GM21390 (cell line): Measurements from ENCODE around the gene SNRPA.

Experiments
- ATAC-seq: cut with Tn5 transposase; IDR thresholded peaks from one replicate; pipeline ENCODE4 v1.9.1; 2021; ENCODE audit not compliant: unreplicated experiment

The SNRPA gene

DNA sequence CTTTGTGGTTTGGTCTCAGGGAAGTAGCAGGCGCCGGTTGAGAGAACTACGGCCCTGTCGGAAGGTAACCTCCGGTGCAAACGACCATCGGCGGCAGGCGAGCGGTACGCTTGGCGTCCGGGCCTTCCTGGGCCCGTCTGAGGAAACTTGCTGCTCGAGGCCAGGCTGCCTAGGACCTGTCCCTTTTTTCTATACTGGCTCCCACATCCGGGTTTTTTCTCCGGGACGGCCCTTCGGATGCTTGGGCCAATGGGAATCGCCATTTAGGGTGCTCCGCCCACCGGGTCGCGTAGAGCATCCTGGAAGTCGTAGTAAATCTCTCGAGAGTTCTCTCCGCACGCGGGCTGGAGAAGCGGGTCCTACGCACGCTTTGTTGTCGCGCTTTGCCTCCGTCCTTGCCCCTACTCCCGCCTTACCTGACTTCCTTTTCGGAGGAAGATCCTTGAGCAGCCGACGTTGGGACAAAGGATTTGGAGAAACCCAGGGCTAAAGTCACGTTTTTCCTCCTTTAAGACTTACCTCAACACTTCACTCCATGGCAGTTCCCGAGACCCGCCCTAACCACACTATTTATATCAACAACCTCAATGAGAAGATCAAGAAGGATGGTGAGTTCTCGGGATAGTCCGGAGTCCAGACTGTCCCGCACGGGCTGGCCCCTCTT, at the start of gene SNRPA:
Gene SNRPA, plus strand, starts transcription at position 330 of the 664 bp plus-strand sequence. Its CDS starts 206 bp downstream, at position 536.
- ATAC-seq: peak; percentile 56

DNA sequence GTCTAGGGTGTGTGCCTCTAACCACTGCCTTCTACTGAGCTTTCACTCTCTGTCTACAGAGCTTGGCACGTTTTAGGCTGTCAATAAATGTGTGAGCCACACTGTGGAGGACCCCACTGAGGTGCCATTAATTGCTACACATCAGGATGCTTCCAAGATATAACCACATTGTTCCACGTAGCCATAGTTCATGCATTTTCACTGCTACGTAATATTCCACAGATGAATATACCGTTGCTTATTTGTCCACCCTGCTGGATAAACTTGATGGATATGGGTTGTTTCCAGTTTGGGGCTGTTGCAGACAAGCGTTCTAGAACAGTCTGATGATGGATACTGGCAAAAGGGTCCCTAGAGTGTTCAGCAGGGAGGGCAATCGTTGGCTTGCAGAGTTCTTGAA, 49.2 kb upstream of the SNRPA start:
- no peak for ATAC-seq

DNA sequence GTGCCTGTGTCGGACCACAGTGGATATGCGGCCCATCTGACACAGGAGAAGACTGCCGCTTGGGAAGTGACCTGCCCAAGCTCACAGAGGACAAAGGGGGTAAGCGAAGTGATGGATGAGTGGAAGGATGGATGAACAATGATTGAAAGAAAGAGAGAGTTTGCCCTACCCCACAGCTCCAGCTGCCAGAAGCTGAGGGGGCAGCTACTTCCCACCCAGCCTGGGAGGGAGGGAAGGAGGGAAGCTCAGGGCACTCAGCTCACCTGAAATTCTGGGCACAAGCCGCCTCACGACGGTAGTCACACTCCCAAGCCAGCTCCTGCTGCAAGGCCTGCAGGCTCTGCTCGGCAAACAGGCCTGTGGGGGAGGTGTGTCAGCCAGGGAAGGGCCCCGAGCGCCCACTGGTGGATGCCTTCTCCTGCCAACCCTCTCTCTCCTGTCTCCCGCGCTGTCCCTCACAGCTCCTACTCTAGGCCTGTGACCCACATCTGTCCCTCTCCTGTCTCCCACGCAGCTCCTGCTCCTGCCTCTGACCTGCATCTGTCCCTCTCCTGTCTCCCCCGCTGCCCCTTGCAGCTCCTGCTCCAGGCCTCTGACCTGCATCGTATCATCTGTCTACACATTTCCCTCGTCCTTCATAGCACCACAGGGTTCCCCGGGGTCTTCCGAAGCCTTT, 48.5 kb upstream of the SNRPA start:
- ATAC-seq: no peak

DNA sequence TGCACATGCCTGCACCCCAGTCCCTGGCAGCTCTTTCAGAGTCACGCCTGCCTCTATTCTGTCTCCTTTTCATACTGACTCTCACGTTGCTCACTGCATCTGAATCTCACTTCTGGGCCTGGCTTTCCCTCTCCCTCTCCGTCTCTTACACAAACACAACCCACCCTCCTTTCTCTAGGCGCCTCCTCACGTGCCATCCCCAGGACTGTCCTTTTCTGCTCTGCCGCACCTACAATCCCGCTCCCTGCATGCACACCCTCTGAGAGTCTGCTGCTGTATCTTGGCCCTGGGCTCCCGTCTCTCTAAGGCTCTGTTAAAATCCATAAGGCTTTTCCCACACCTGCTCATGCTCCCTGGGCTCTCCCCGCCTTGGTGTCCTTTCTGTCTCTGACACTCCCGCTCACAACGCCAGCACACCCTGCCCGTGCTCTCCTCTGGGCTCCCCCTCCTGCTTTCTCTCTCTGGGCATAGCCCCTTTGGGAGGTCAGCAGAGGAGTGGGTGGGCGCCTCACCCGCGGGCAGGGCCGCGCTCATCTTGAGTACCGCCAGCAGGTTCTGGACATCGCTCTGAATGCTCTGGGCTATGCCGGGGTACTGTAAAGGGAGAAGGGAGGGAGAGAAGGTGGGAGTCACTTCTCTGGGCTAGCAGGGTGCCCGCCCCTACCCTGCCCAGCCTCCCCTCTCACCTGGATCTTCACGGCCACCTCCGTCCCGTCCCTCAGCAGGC, 47.8 kb upstream of the SNRPA start:
- no peak for ATAC-seq

DNA sequence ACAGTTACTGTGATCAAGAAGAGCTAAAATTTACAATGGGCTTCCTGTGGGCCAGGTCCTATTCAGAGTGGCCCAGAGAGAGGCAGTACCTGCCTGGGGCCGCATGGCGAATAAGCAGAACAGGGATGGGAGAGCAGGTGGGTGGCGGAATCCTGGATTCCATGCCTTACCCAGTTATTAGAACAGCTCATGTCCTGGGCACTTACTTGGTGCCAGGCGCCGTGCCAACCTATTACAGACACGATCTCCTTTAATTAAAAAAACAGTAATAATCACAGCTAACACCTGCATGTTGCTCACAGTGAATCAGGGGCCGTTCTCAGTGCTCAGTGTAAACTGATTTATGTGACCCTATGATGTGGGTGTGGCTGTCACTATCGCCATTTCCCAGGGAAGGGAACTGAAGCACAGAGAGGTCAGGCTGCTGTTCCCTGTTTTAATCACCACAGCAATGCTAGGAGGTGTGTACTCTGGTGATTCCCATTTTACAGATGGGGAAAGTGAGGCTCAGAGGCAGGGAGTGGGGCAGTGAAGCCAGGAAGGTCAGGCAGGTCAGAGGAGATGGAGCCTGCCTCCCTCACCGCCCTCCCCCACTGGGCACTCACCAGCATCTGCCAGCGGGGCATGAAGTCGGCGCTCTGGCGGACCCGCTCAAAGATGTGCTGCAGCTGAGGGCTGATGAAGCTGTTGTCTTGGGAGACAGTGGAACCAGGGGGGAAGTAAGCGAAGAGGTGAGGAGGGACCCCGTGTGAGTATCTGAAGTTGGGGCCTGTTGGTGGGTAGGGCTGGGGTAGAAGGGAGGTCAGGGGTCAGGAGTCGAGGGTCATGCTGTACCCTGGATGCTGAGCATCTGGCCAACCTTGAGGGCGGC, 46.3 kb upstream of the SNRPA start:
- ATAC-seq: no peak

DNA sequence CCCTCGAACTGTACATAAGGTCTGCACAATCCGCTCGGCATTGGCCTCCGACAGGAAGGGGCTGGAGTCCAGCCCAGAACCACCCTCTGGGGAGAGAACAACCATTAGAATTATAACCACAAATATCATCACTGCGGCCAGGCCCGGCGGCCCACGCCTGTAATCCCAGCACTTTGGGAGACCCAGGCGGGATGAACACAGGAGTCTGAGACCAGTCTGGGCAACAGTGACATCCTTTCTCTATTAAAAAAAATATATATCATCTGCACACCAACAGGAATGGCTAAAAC, 45.7 kb upstream of the SNRPA start:
- ATAC-seq: no peak

DNA sequence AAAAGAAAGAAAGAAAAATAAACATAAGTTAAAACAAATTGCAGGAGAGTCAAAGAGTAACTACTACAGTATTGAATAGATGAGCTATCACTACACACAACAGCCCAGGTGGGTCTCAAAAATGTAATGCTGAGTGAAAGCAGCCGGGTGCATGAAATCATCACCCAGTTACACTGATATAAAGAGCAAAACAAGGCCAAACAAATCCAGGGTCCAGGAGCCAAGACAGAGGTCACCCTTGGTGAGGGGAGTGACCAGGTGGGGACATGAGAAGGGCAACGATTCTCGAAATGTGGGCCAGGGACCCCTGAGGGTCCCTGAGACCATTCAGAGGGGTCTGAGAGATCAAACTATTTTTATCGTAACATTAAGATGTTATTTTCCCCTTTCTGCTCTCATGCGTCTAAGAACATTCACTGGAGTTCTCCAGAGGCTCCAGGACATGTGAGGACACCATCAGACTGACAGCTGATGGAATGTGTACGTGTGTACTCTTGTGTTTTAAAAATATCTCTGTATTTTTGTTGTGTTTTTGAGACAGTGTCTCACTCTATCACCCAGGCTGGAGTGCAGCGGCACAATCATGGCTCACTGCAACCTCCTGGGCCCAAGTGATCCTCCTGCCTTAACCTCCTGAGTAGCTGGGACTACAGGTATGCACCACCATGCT, 44.9 kb upstream of the SNRPA start:
- no peak for ATAC-seq

DNA sequence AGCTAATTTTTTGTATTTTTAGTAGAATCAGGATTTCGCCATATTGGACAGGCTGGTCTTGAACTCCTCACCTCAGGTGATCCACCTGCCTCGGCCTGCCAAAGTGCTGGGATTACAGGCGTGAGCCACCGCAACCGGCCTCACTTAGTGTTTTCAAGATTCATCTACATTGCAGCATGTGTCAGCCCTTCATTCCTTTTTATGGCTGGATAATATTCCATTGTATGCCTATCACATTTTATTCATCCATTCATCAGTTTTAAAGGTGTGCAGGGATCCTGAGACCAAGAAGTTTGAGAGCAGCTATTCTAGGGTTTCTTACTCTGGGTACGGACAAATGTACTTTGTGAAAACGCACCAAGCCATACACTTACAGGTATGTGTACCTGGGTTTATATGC, 43.4 kb upstream of the SNRPA start:
- ATAC-seq: no peak

DNA sequence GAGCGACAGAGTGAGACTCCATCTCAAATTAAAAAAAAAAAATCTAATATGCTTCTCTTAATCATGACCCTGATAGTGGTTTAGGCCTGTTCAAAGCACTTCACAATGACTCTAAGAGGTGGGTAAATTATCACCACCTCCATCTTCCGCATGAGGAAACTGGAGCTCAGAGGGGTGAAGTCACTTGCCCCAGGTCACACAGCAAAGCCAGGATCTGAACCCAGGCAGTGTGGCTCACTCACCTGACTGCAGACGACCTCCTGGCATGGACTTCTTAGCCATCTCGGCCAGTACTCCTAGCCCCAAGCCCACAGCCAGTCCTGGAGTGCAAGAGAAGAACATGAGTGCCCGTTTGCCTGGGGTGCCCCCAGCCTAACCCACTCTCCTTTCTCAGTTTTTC, 41.2 kb upstream of the SNRPA start:
- no peak for ATAC-seq

DNA sequence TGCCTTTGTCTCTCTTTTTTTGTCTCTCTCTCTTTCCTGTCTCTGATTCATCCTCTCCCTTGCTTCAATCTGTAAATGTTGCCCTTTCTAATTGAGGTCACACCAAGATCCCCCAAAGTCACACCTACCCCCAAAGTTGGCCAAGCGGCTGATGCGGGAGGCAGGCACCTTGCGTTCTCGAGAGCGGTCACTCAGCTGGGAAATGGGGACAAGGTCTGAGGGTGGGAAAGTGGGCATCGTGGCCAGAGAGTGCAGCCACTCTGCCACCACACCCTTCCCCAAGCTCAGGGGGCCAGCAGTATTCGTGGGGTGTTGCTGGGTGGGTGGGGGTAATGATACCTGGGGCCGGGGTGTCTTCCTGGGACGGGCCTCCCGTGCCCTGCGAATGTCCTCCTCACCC, 37.1 kb upstream of the SNRPA start:
- no peak for ATAC-seq

DNA sequence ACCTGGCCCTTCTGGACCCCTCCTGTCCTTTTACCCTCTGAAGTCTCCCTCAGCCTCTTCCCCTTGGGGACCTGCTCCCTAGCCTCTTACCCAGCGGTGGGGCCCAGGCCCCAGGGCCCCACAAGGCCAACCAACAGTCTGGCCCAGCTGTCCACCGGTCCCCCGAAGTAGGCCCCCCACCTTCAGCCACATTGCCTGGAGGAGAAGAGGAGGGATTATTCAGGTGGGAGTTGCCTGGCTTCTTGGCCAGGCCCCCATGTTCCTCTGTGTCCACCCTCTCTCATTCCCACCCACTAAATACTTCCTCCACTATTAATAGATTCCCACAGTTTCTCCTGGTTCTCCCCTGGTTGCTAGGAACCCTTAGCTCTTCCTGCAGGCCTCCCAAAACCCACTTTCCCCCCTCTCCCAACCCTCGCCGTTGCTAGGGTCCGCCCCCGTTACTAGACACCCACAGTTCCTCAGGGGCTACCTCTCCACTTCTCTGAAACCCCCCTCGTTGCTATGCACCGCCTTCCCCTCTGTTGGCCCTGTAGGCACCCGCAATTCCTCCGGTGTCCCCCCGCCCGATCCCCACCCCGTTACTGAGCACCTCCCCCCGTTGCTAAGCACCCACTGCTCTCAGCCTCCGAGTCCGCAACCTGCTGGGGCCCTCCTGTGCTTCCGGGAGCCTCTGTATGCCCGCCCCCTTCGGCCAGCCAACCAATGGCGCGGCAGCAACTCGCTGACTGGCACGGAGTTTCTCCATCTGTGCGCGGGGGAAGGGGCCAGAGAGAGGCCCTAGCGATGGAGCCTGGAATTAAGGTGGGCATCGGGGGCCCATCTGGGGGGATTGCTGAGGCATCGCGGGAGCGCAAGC, 36.3 kb upstream of the SNRPA start:
- ATAC-seq: no peak

DNA sequence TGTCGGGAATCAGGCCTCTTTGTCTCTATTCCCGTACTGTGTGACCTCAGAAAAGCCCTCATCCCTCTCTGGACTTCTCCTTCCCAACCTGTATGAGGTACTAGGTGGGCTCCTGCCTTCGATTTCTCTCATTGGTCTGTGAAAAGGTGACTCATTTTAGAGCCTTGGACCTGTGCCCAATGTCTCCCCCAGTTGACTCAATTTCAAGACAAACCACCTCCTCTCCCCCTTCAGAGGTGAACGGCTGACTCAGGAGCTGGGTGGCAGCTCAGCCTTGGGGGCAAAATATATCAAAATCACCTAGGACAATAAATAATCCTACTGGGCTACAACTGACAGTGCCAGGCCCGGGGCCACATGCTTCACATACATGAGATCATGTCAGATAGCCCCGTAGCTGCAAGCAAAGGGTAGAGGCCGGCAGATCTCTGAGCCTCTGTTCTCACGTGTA, 34.9 kb upstream of the SNRPA start:
- ATAC-seq: no peak

DNA sequence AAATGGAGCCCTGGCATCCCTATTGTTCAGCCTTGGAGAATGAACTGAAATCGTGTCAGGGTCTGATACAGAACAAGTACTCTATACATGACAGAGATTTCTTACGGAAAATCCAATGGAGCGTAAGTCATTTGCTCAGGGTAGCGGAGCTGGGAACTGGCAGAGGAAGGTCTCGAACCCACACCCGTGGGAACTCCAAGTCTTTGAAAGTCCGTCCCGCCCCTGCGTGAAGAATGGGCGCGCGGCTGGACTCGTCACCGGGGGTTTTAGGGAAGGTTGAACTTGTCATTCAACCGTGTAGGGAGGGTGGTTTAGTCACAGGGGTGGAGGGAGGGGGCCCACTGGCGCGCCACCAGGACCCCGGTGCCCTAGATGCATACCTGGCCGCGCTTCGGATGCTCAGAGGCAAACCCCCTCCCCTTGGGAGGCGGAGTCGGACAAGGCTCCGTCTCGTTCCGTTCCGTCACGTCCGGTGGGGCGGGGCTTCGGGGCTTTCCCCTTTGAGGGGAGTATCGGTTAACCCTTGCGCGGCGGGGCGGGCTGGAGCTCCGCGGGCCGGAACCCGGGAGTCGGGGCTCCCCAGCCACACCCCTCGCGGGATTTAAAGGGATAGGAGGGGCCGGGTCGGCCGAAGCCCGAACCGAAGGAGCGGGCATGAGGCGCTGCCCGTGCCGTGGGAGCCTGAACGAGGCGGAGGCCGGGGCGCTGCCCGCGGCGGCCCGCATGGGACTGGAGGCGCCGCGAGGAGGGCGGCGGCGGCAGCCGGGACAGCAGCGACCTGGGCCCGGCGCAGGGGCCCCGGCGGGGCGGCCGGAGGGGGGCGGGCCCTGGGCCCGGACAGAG, 34.3 kb upstream of the SNRPA start, which contains the start of the genes COQ8B and ITPKC:
Gene COQ8B, minus strand, starts transcription at position 405 of the 843 bp plus-strand sequence. CDS start 2,254 bp downstream, outside the sequence.
Gene ITPKC, plus strand, starts transcription at position 631 of the 843 bp plus-strand sequence. Its CDS starts 24 bp downstream, at position 655.
- ATAC-seq: peak; percentile 66

DNA sequence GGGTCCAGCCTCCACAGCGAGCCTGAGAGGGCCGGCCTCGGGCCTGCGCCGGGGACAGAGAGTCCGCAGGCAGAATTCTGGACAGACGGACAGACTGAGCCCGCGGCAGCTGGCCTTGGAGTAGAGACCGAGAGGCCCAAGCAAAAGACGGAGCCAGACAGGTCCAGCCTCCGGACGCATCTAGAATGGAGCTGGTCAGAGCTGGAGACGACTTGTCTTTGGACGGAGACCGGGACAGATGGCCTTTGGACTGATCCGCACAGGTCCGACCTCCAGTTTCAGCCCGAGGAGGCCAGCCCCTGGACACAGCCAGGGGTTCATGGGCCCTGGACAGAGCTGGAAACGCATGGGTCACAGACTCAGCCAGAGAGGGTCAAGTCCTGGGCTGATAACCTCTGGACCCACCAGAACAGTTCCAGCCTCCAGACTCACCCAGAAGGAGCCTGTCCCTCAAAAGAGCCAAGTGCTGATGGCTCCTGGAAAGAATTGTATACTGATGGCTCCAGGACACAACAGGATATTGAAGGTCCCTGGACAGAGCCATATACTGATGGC, 33.6 kb upstream of the SNRPA start:
- ATAC-seq: peak; percentile 2

DNA sequence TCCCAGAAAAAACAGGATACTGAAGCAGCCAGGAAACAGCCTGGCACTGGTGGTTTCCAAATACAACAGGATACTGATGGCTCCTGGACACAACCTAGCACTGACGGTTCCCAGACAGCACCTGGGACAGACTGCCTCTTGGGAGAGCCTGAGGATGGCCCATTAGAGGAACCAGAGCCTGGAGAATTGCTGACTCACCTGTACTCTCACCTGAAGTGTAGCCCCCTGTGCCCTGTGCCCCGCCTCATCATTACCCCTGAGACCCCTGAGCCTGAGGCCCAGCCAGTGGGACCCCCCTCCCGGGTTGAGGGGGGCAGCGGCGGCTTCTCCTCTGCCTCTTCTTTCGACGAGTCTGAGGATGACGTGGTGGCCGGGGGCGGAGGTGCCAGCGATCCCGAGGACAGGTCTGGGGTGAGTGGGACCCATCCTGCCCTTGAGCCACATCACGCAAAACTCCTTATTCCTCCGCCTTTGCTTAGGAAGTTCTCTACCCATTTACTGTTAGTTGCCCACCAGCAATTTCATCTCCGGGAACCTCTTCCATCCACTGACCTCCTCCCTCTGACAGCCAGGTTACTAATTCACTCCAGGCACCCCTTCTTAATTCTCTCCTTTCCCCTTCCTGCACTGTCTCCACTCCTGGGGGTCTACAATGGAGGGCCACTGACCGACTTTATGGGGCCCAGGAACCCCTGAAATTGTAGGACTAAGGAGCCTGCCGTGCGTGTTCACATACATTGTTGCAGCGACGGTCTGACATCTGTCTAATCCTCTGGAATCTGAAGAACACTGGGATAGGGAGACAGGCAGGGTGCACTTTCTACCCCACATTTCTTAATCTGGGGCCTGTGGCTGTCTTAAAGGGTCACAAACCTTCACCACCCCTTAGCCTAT, 32.9 kb upstream of the SNRPA start:
- ATAC-seq: no peak

DNA sequence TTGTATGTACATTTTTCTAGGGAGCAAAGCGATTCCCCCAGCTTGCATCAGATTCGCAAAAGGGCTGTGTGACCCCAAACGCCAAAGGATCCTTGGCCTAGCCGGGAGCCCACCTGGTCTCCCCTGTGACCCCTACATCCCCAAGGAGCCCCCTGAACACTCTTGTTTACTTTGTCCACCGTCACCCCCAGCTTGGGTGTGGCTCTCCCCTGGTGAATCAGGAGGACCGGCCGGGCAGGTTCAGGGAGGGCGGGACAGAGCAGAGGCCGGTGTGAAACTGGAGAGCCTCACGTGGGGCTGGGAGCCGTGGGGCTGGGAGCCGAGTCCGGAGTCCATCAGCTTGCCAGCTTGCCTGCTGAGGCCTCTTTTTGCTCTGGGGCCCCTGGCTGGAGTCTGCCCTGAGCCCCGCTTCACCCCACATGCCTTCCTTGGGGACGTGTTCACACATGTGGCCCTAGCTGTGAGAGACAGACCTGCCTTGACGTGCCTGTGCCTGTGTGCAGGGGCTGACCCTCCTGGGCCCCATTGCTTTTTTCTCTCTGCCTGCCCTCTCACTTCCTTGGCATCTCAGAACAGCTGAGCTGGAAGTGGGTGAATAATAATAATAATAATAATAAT, 32.1 kb upstream of the SNRPA start:
- ATAC-seq: no peak

DNA sequence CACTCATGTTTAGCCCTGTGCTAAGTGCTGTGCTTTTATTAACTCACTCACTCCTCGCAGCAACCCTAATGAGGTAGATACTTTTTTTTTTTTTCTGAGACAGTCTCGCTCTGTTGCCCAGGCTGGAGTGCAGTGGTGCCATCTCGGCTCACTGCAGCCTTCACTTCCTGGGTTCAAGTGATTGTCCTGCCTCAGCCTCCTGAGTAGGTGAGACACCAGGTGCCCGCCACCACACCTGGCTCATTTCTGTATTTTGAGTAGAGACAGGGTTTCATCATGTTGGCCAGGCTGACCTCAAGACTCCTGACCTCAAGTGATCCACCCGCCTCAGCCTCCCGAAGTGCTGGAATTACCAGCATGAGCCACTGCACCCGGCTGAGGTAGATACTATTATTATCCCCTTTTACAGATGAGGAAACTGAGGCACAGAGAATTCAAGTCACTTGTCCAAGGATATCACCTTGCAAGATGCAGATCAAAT, 31.5 kb upstream of the SNRPA start:
- ATAC-seq: no peak
